Activated CD8-positive, alpha-beta memory T cell treated with anti-CD3 and anti-CD28 coated beads, Interleukin-2, amount 10 ng/mL, durations not matched to agents 7 days and 5 days (primary cell): ENCODE results near the gene LRBA. TPM values are rescaled to one million over a fixed set of nuclear protein-coding genes. Genes with fewer than 3 reads are reported as not detected.

Experiments
- ATAC-seq: fragments of 150-1000 bp; cut with Tn5 transposase; one replicate; pipeline ENCODE4 v1.10.0; 2021; ENCODE audit warnings: moderate library complexity
- CTCF ChIA-PET: fragments of 350-600 bp; sonication (Branson Sonifier 250); formaldehyde crosslinking; loops from one replicate; lab custom pipeline; 2021; ENCODE audit warnings: antibody characterized with exemption; lab: Charles Lee
- DNase-seq: peaks from one replicate; pipeline ENCODE4 v3.0.0-alpha.2; 2020
- H3K27ac Mint-ChIP-seq: one replicate; pipeline ENCODE4 v1.8.0; 2021; ENCODE audit warnings: mild to moderate bottlenecking, mixed read lengths
- H3K27me3 Mint-ChIP-seq: one replicate; pipeline ENCODE4 v1.8.0; 2021; ENCODE audit warnings: mixed read lengths
- H3K36me3 Mint-ChIP-seq: one replicate; pipeline ENCODE4 v1.8.0; 2021; ENCODE audit warnings: mild to moderate bottlenecking, mixed read lengths
- H3K4me1 Mint-ChIP-seq: one replicate; pipeline ENCODE4 v1.8.0; 2021; ENCODE audit warnings: mixed read lengths
- H3K4me3 Mint-ChIP-seq: one replicate; pipeline ENCODE4 v1.8.0; 2021; ENCODE audit warnings: mild to moderate bottlenecking, moderate library complexity, mixed read lengths
- H3K9me3 Mint-ChIP-seq: one replicate; pipeline ENCODE4 v1.8.0; 2022; ENCODE audit warnings: low read depth, mixed read lengths
- total RNA-seq, 2 experiments: library from RNA; stranded (reverse); gene quantifications; one replicate each; pipeline ENCODE4 v1.2.3, GENCODE V29; 2021

LRBA gene
- total RNA-seq, 2 experiments from 2014 or later, result 59.2 to 60.2 TPM

GRCh38 chr4:150423074-150423473 is 592.0 kb downstream of the LRBA start:
- no peak for DNase-seq
- no peak for ATAC-seq
- H3K27ac Mint-ChIP-seq, result no peak overlapping the region
- H3K4me3 Mint-ChIP-seq, result no peak overlapping the region
- no peaks in the 10 kb centered on the region for H3K9me3 Mint-ChIP-seq
- no peaks in the 10 kb centered on the region for H3K4me1 Mint-ChIP-seq
- CTCF ChIA-PET, result interaction anchor here (1.1 kb wide), 1 partner anchor 13 kb away, joined by 3 read pairs; no protein-coding TSS in a partner anchor
- no peaks in the 10 kb centered on the region for H3K27me3 Mint-ChIP-seq
- H3K36me3 Mint-ChIP-seq, result peaks cover 7% of the 10 kb centered on the region

- Mint-ChIP-seq H3K4me3 (no peak overlapping the region), H3K27ac (no peak overlapping the region), H3K27me3 (no peaks in the 10 kb centered on the region), H3K36me3 (peaks cover 5% of the 10 kb centered on the region), H3K9me3 (no peaks in the 10 kb centered on the region), H3K4me1 (no peaks in the 10 kb centered on the region)
- ATAC-seq, result no peak
- DNase-seq, result no peak
- CTCF ChIA-PET, result no interaction called here
Observed at GRCh38 chr4:150421612-150422011, 593.5 kb downstream of the LRBA start.

GRCh38 chr4:150419939-150420338 is 595.1 kb downstream of the LRBA start:
- CTCF ChIA-PET, result no interaction called here
- no peak for ATAC-seq
- Mint-ChIP-seq H3K27ac (no peak overlapping the region), H3K36me3 (peaks cover 4% of the 10 kb centered on the region), H3K4me1 (no peaks in the 10 kb centered on the region), H3K4me3 (no peak overlapping the region), H3K27me3 (no peaks in the 10 kb centered on the region), H3K9me3 (no peaks in the 10 kb centered on the region)
- no peak for DNase-seq

- Mint-ChIP-seq H3K36me3 (peaks cover 5% of the 10 kb centered on the region), H3K4me3 (no peak overlapping the region), H3K4me1 (no peaks in the 10 kb centered on the region), H3K9me3 (no peaks in the 10 kb centered on the region), H3K27ac (no peak overlapping the region), H3K27me3 (no peaks in the 10 kb centered on the region)
- DNase-seq (no peak), ATAC-seq (no peak)
- CTCF ChIA-PET, result no interaction called here
Observed at GRCh38 chr4:150418757-150419410, 596.2 kb downstream of the LRBA start.

GRCh38 chr4:150415213-150415612 is 599.9 kb downstream of the LRBA start:
- Mint-ChIP-seq H3K27me3 (no peaks in the 10 kb centered on the region), H3K4me3 (no peak overlapping the region), H3K9me3 (no peaks in the 10 kb centered on the region), H3K4me1 (no peaks in the 10 kb centered on the region), H3K36me3 (peaks cover 5% of the 10 kb centered on the region), H3K27ac (no peak overlapping the region)
- DNase-seq (no peak), ATAC-seq (no peak)
- CTCF ChIA-PET, result no interaction called here

- H3K4me3 Mint-ChIP-seq, result no peak overlapping the region
- CTCF ChIA-PET, result no interaction called here
- H3K27me3 Mint-ChIP-seq, result no peaks in the 10 kb centered on the region
- no peaks in the 10 kb centered on the region for H3K4me1 Mint-ChIP-seq
- ATAC-seq (no peak), DNase-seq (no peak)
- H3K36me3 Mint-ChIP-seq, result peaks cover 5% of the 10 kb centered on the region
- H3K27ac Mint-ChIP-seq, result no peak overlapping the region
- no peaks in the 10 kb centered on the region for H3K9me3 Mint-ChIP-seq
Observed at GRCh38 chr4:150411520-150411919, 603.6 kb downstream of the LRBA start.

GRCh38 chr4:150402871-150403272 is 612.2 kb downstream of the LRBA start:
- Mint-ChIP-seq H3K9me3 (no peaks in the 10 kb centered on the region), H3K36me3 (peaks cover 20% of the 10 kb centered on the region), H3K4me3 (no peak overlapping the region), H3K27ac (no peak overlapping the region), H3K27me3 (no peaks in the 10 kb centered on the region), H3K4me1 (no peaks in the 10 kb centered on the region)
- no peak for DNase-seq
- ATAC-seq, result no peak
- CTCF ChIA-PET, result no interaction called here

GRCh38 chr4:150401083-150401687 is 613.9 kb downstream of the LRBA start:
- Mint-ChIP-seq H3K4me3 (no peak overlapping the region), H3K27me3 (no peaks in the 10 kb centered on the region), H3K9me3 (no peaks in the 10 kb centered on the region), H3K27ac (no peak overlapping the region), H3K4me1 (peaks cover 3% of the 10 kb centered on the region), H3K36me3 (peaks cover 18% of the 10 kb centered on the region)
- CTCF ChIA-PET, result no interaction called here
- no peak for ATAC-seq
- no peak for DNase-seq

GRCh38 chr4:150395872-150396271 is 619.2 kb downstream of the LRBA start:
- no peaks in the 10 kb centered on the region for H3K27me3 Mint-ChIP-seq
- ATAC-seq (peak; percentile 36), DNase-seq (peak; percentile 41)
- CTCF ChIA-PET, result interaction anchor here (0.6 kb wide), 1 partner anchor 606 kb away, joined by 3 read pairs; no protein-coding TSS in a partner anchor
- no peak overlapping the region for H3K4me3 Mint-ChIP-seq
- peaks cover 10% of the 10 kb centered on the region for H3K9me3 Mint-ChIP-seq
- peaks cover 11% of the 10 kb centered on the region for H3K4me1 Mint-ChIP-seq
- H3K36me3 Mint-ChIP-seq, result peaks cover 33% of the 10 kb centered on the region
- H3K27ac Mint-ChIP-seq, result no peak overlapping the region

- Mint-ChIP-seq H3K36me3 (peaks cover 29% of the 10 kb centered on the region), H3K9me3 (peaks cover 14% of the 10 kb centered on the region), H3K27ac (no peak overlapping the region), H3K27me3 (no peaks in the 10 kb centered on the region), H3K4me1 (peaks cover 11% of the 10 kb centered on the region), H3K4me3 (no peak overlapping the region)
- ATAC-seq (no peak), DNase-seq (no peak)
- CTCF ChIA-PET, result no interaction called here
Observed at GRCh38 chr4:150394046-150394445, 621.0 kb downstream of the LRBA start.

GRCh38 chr4:150391052-150391451 is 624.0 kb downstream of the LRBA start:
- Mint-ChIP-seq H3K27me3 (no peaks in the 10 kb centered on the region), H3K9me3 (peaks cover 14% of the 10 kb centered on the region), H3K4me1 (peaks cover 7% of the 10 kb centered on the region), H3K36me3 (peaks cover 30% of the 10 kb centered on the region), H3K27ac (no peak overlapping the region), H3K4me3 (no peak overlapping the region)
- ATAC-seq (no peak), DNase-seq (no peak)
- CTCF ChIA-PET, result no interaction called here

- CTCF ChIA-PET, result no interaction called here
- peaks cover 14% of the 10 kb centered on the region for H3K9me3 Mint-ChIP-seq
- H3K27me3 Mint-ChIP-seq, result no peaks in the 10 kb centered on the region
- no peak for DNase-seq
- peaks cover 1% of the 10 kb centered on the region for H3K4me1 Mint-ChIP-seq
- H3K36me3 Mint-ChIP-seq, result peaks cover 30% of the 10 kb centered on the region
- H3K4me3 Mint-ChIP-seq, result no peak overlapping the region
- no peak overlapping the region for H3K27ac Mint-ChIP-seq
- ATAC-seq, result no peak
Observed at GRCh38 chr4:150390531-150390910, 624.6 kb downstream of the LRBA start.

- CTCF ChIA-PET, result no interaction called here
- Mint-ChIP-seq H3K27ac (no peak overlapping the region), H3K36me3 (peaks cover 30% of the 10 kb centered on the region), H3K9me3 (peaks cover 9% of the 10 kb centered on the region), H3K4me1 (no peaks in the 10 kb centered on the region), H3K27me3 (no peaks in the 10 kb centered on the region), H3K4me3 (no peak overlapping the region)
- DNase-seq (no peak), ATAC-seq (no peak)
Observed at GRCh38 chr4:150389896-150390530, 625.1 kb downstream of the LRBA start.

- no peak overlapping the region for H3K27ac Mint-ChIP-seq
- no peak overlapping the region for H3K4me3 Mint-ChIP-seq
- H3K27me3 Mint-ChIP-seq, result no peaks in the 10 kb centered on the region
- DNase-seq (no peak), ATAC-seq (no peak)
- H3K4me1 Mint-ChIP-seq, result no peaks in the 10 kb centered on the region
- peaks cover 9% of the 10 kb centered on the region for H3K9me3 Mint-ChIP-seq
- CTCF ChIA-PET, result no interaction called here
- H3K36me3 Mint-ChIP-seq, result peaks cover 25% of the 10 kb centered on the region
Observed at GRCh38 chr4:150387981-150388380, 627.1 kb downstream of the LRBA start.
